Stomach (tissue), 4 donors: ENCODE results near the gene ZNF860.

Source experiments
- CTCF ChIP-seq, 7 experiments: fragments of 450-650 bp in 4 of 7; fragments of 200-600 bp in 3 of 7; sonication (generic) in 3 of 7; IDR thresholded peaks; one replicate each; pipeline ENCODE4 v1.5.1; 2016 to 2019; ENCODE audit warnings: antibody characterized with exemption in 7 of 7, control low read depth in 2 of 7, mild to moderate bottlenecking in 1 of 7
- EP300 ChIP-seq: sonication (generic); formaldehyde crosslinking; IDR thresholded peaks from one replicate; pipeline ENCODE4 v1.6.1; 2017; ENCODE audit warnings: antibody characterized with exemption
- POLR2A ChIP-seq, 4 donors: fragments of 450-650 bp; IDR thresholded peaks; one replicate each; pipeline ENCODE4 v1.6.1; 2016; ENCODE audit warnings: antibody characterized with exemption in 4 of 4, control low read depth in 2 of 4, mild to moderate bottlenecking in 1 of 4, moderate library complexity in 1 of 4
- POLR2AphosphoS5 ChIP-seq, 3 donors: sonication (generic); formaldehyde crosslinking; IDR thresholded peaks; one replicate each; pipeline ENCODE4 v1.6.1; 2016; ENCODE audit warnings: antibody characterized with exemption in 3 of 3

- no peak for TF ChIP-seq POLR2A (IDR thresholded peaks at IDR 0.05)
- TF ChIP-seq CTCF (IDR thresholded peaks at IDR 0.05), result no peak
- TF ChIP-seq EP300, result no peak
- no peak for TF ChIP-seq POLR2AphosphoS5 (IDR thresholded peaks at IDR 0.05)
Measured at GRCh38 chr3:31952205-31952604, 29.3 kb upstream of the ZNF860 start.
